ENCODE data around the gene OR9Q1. TPM values are rescaled to one million over a fixed set of nuclear protein-coding genes. Genes with fewer than 3 reads are reported as not detected.

OR9Q1 gene
- total RNA-seq, 2 donors from 2014 or later: not detected

- ATAC-seq: no peak
Measured at GRCh38 chr11:58043379-58043778, 19.7 kb downstream of the OR9Q1 start.

GRCh38 chr11:58046231-58046630, 22.6 kb downstream of the OR9Q1 start:
- Histone ChIP-seq H3K27me3 (no peaks in the 10 kb centered on the region), H3K4me3 (no peak overlapping the region), H3K36me3 (replicated peaks in 1 of 2; ENCODE audit: insufficient read depth in 1 of 2, low read depth in 2 of 2) (no peaks in the 10 kb centered on the region), H3K27ac (peak overlapping the region in 1 of 4 donors; percentile 16), H3K4me1 (no peaks in the 10 kb centered on the region), H3K9me3 (no peaks in the 10 kb centered on the region)
- 24 to 41% methylated on average over 3 of the region's 3 CpGs for WGBS, 2 donors
- DNase-seq: no peak
- intact Hi-C loops (cut with DNase I): no loop called here
- ATAC-seq: no peak
- TF ChIP-seq POLR2A (IDR thresholded peaks at IDR 0.05): no peak
- no peak for TF ChIP-seq CTCF (IDR thresholded peaks at IDR 0.05)

More at GRCh38 chr11:58043379-58043778, 19.7 kb downstream of the OR9Q1 start:
- no peak overlapping the region for H3K27ac ChIP-seq
- WGBS, 2 donors: 44 to 62% methylated on average over 2 of the region's 2 CpGs
- intact Hi-C loops (cut with DNase I): no loop called here
- no peak overlapping the region for H3K4me3 ChIP-seq
- no peak for DNase-seq
- no peaks in the 10 kb centered on the region for H3K27me3 ChIP-seq
- H3K36me3 ChIP-seq (replicated peaks in 1 of 2; ENCODE audit: insufficient read depth in 1 of 2, low read depth in 2 of 2): no peaks in the 10 kb centered on the region
- TF ChIP-seq CTCF (IDR thresholded peaks at IDR 0.05) (no peak), POLR2A (IDR thresholded peaks at IDR 0.05) (no peak)
- peaks cover 19% of the 10 kb centered on the region for H3K4me1 ChIP-seq
- no peaks in the 10 kb centered on the region for H3K9me3 ChIP-seq

- Histone ChIP-seq H3K27ac (no peak overlapping the region), H3K27me3 (no peaks in the 10 kb centered on the region), H3K4me3 (no peak overlapping the region), H3K9me3 (no peaks in the 10 kb centered on the region), H3K36me3 (replicated peaks in 1 of 2; ENCODE audit: insufficient read depth in 1 of 2, low read depth in 2 of 2) (no peaks in the 10 kb centered on the region), H3K4me1 (no peaks in the 10 kb centered on the region)
- DNase-seq (no peak), ATAC-seq (no peak)
- intact Hi-C loops (cut with DNase I): no loop called here
- 77 to 85% methylated on average over 3 of the region's 3 CpGs for WGBS, 2 donors
- no peak for TF ChIP-seq POLR2A (IDR thresholded peaks at IDR 0.05)
Measured at GRCh38 chr11:58047818-58048217, 24.1 kb downstream of the OR9Q1 start.

GRCh38 chr11:58055806-58056401, 32.2 kb downstream of the OR9Q1 start:
- 77 to 86% methylated on average over 1 of the region's 1 CpG for WGBS, 2 donors
- DNase-seq: no peak
- Histone ChIP-seq H3K27ac (no peak overlapping the region), H3K36me3 (replicated peaks in 1 of 2; ENCODE audit: insufficient read depth in 1 of 2, low read depth in 2 of 2) (no peaks in the 10 kb centered on the region), H3K9me3 (no peaks in the 10 kb centered on the region), H3K27me3 (no peaks in the 10 kb centered on the region), H3K4me3 (no peak overlapping the region), H3K4me1 (peaks cover 15% of the 10 kb centered on the region)
- no peak for ATAC-seq
- TF ChIP-seq POLR2A (IDR thresholded peaks at IDR 0.05): no peak
- no peak for TF ChIP-seq CTCF (IDR thresholded peaks at IDR 0.05)
- intact Hi-C loops (cut with DNase I): no loop called here

DNA sequence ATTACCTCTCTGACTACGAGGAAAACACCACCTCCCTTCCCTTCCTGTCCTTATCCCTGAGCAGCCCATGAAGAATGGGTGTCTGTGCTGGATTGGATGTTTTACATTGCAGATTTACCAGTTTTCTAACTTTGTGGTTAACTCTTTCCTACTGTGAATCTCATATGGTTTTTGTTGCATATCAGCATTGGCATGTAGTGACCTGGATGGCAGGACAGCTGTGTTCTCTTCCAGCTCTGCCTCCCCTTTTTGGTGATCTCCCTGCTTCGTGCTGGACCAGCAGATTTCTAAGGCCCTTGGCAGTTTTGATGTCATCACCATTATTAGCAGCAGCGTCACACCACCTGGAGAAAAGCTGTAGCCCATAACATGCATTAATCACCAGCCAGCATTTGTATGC, 33.8 kb downstream of the OR9Q1 start:
- Histone ChIP-seq H3K27me3 (no peaks in the 10 kb centered on the region), H3K27ac (peak overlapping the region in 3 of 4 donors; percentile 23 to 84 (median 73)), H3K9me3 (no peaks in the 10 kb centered on the region), H3K4me1 (peaks cover 19% of the 10 kb centered on the region), H3K4me3 (no peak overlapping the region), H3K36me3 (replicated peaks in 1 of 2; ENCODE audit: insufficient read depth in 1 of 2, low read depth in 2 of 2) (no peaks in the 10 kb centered on the region)
- TF ChIP-seq CTCF (IDR thresholded peaks at IDR 0.05) (no peak), POLR2A (IDR thresholded peaks at IDR 0.05) (no peak)
- intact Hi-C loops (cut with DNase I): no loop called here
- DNase-seq (no peak), ATAC-seq (no peak)
- WGBS, 2 donors: 73 to 74% methylated on average over 3 of the region's 3 CpGs
